DOHH2 (cell line): ENCODE data around the gene TMEM239.

ENCODE experiments used
- H3F3A ChIP-seq: fragments of 200-600 bp; sonication (generic), shearing (Covaris generic); 2 replicates; pipeline ENCODE4 v1.6.0; 2016; ENCODE audit warnings: antibody characterized with exemption, mild to moderate bottlenecking; ENCODE audit not compliant: control insufficient read depth, insufficient read depth
- H3K27ac ChIP-seq: fragments of 200-600 bp; sonication (generic); 2 replicates; pipeline ENCODE4 v1.5.1; 2014; ENCODE audit warnings: low read depth, mild to moderate bottlenecking, low read length, moderate library complexity
- H3K27me3 ChIP-seq: fragments of 200-600 bp; sonication (generic); 2 replicates; pipeline ENCODE4 v1.6.1; 2014; ENCODE audit warnings: mild to moderate bottlenecking, low read length, mixed read lengths; ENCODE audit not compliant: control insufficient read depth
- H3K36me3 ChIP-seq: fragments of 200-600 bp; sonication (generic); 2 replicates; pipeline ENCODE4 v1.6.1; 2014; ENCODE audit warnings: mild to moderate bottlenecking, low read length, moderate library complexity, mixed read lengths; ENCODE audit not compliant: control insufficient read depth
- H3K4me1 ChIP-seq: fragments of 200-600 bp; sonication (generic); 2 replicates; pipeline ENCODE4 v1.6.1; 2014; ENCODE audit warnings: mild to moderate bottlenecking, low read length, mixed read lengths; ENCODE audit not compliant: control insufficient read depth
- H3K4me2 ChIP-seq: fragments of 200-600 bp; sonication (generic); 2 replicates; pipeline ENCODE4 v1.6.0; 2014; ENCODE audit warnings: mild to moderate bottlenecking, low read length, moderate library complexity
- H3K4me3 ChIP-seq: fragments of 200-600 bp; sonication (generic); 2 replicates; pipeline ENCODE4 v1.5.1; 2014; ENCODE audit warnings: mild to moderate bottlenecking, low read length, mixed read lengths
- H3K79me2 ChIP-seq: fragments of 200-600 bp; sonication (generic); 2 replicates; pipeline ENCODE4 v1.6.1; 2014; ENCODE audit warnings: mild to moderate bottlenecking, low read length, mixed read lengths; ENCODE audit not compliant: control insufficient read depth
- H3K9me2 ChIP-seq: fragments of 200-600 bp; sonication (generic); replicated peaks from 2 replicates; pipeline ENCODE4 v1.6.1; 2014; ENCODE audit warnings: mild to moderate bottlenecking, low read length, mixed read lengths; ENCODE audit not compliant: control insufficient read depth
- H3K9me3 ChIP-seq: fragments of 200-600 bp; sonication (generic); 2 replicates; pipeline ENCODE4 v1.6.1; 2014; ENCODE audit warnings: antibody characterized with exemption, low read length, mixed read lengths; ENCODE audit not compliant: control insufficient read depth, insufficient read depth
- H4K20me1 ChIP-seq: fragments of 200-600 bp; sonication (generic); 2 replicates; pipeline ENCODE4 v1.6.0; 2014; ENCODE audit warnings: low read depth, mild to moderate bottlenecking, antibody characterized with exemption, low read length, moderate library complexity; ENCODE audit not compliant: control insufficient read depth, insufficient read depth
- CTCF ChIP-seq: fragments of 200-600 bp; sonication (generic); IDR thresholded peaks from one replicate; pipeline ENCODE4 v1.5.1; 2014; ENCODE audit warnings: antibody characterized with exemption, mild to moderate bottlenecking, low read depth, low read length; ENCODE audit not compliant: poor library complexity, severe bottlenecking
- EZH2phosphoT487 ChIP-seq: fragments of 200-600 bp; sonication (generic); IDR thresholded peaks from 2 replicates; pipeline ENCODE4 v1.6.1; 2017; ENCODE audit warnings: borderline replicate concordance, mild to moderate bottlenecking, antibody characterized with exemption, low read length, moderate library complexity, mixed read lengths

The TMEM239 gene

GRCh38 chr20:2817341-2817726 lies 1.2 kb downstream of the TMEM239 start:
- no peak overlapping the region for H3K4me2 ChIP-seq
- H3K9me2 ChIP-seq = no peaks in the 10 kb centered on the region
- H3K27ac ChIP-seq = no peak overlapping the region
- no peaks in the 10 kb centered on the region for H3K27me3 ChIP-seq
- H3K36me3 ChIP-seq = no peaks in the 10 kb centered on the region
- no peaks in the 10 kb centered on the region for H3K79me2 ChIP-seq
- H3K9me3 ChIP-seq = no peaks in the 10 kb centered on the region
- no peaks in the 10 kb centered on the region for H4K20me1 ChIP-seq
- H3K4me1 ChIP-seq = no peaks in the 10 kb centered on the region
- no peak overlapping the region for H3K4me3 ChIP-seq
- TF ChIP-seq CTCF (no peak), EZH2phosphoT487 (no peak)
- H3F3A ChIP-seq = no peaks in the 10 kb centered on the region

- TF ChIP-seq CTCF (no peak), EZH2phosphoT487 (no peak)
- no peaks in the 10 kb centered on the region for H3K4me1 ChIP-seq
- H3K27ac ChIP-seq = no peak overlapping the region
- no peak overlapping the region for H3K4me3 ChIP-seq
- no peaks in the 10 kb centered on the region for H3K9me3 ChIP-seq
- no peaks in the 10 kb centered on the region for H3K36me3 ChIP-seq
- H3K4me2 ChIP-seq = no peak overlapping the region
- no peaks in the 10 kb centered on the region for H3K27me3 ChIP-seq
- H3K9me2 ChIP-seq = no peaks in the 10 kb centered on the region
- H3F3A ChIP-seq = no peaks in the 10 kb centered on the region
- no peaks in the 10 kb centered on the region for H4K20me1 ChIP-seq
- no peaks in the 10 kb centered on the region for H3K79me2 ChIP-seq
Measured at GRCh38 chr20:2817891-2818595, 1.9 kb downstream of the TMEM239 start.

- Histone ChIP-seq H3F3A (no peaks in the 10 kb centered on the region), H3K36me3 (no peaks in the 10 kb centered on the region), H3K79me2 (no peaks in the 10 kb centered on the region), H3K9me2 (no peaks in the 10 kb centered on the region), H3K4me1 (no peaks in the 10 kb centered on the region), H3K9me3 (no peaks in the 10 kb centered on the region), H3K4me3 (no peak overlapping the region), H3K27ac (no peak overlapping the region), H4K20me1 (no peaks in the 10 kb centered on the region), H3K4me2 (no peak overlapping the region), H3K27me3 (no peaks in the 10 kb centered on the region)
- TF ChIP-seq CTCF (no peak), EZH2phosphoT487 (no peak)
Measured at GRCh38 chr20:2820084-2820895, 4.1 kb downstream of the TMEM239 start.
